ENCODE measurements around the gene FRYL. TPM values are rescaled to one million over a fixed set of nuclear protein-coding genes. Genes with fewer than 3 reads are reported as not detected.

Gene FRYL
- total RNA-seq, 1 donor from 2014 or later, result 65.5 TPM

DNA sequence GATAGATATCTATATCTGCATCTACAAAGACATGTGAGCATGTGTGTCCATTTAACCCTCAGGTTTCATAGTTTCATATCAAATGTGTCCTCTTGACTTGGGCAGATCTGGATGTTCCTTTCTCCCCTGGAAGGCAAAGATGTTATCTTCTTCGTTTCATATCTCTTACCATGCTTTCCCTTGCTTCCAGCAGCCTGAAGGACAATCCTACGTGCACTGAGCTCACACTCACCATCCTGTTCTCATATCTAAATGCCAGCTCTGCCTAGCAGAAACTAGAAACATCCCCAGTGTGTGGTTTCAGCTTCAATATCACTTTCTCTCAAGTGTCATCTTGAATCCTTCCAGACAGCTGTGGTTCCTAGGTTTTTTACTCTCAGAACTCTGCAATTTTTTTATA lies 223.8 kb downstream of the FRYL start:
- no peak for DNase-seq (ENCODE audit: low spot score, unreplicated experiment)
- Mint-ChIP-seq H3K27ac (no peak overlapping the region), H3K4me3 (ENCODE audit: low read depth) (no peak overlapping the region), H3K4me1 (ENCODE audit: low read depth) (peaks cover 2% of the 10 kb centered on the region), H3K9me3 (ENCODE audit: low read depth) (peaks cover 6% of the 10 kb centered on the region), H3K36me3 (ENCODE audit: insufficient read depth) (peaks cover 39% of the 10 kb centered on the region), H3K27me3 (no peaks in the 10 kb centered on the region)
- TF ChIP-seq CTCF (IDR thresholded peaks at IDR 0.05; ENCODE audit: unreplicated experiment), result no peak

DNA sequence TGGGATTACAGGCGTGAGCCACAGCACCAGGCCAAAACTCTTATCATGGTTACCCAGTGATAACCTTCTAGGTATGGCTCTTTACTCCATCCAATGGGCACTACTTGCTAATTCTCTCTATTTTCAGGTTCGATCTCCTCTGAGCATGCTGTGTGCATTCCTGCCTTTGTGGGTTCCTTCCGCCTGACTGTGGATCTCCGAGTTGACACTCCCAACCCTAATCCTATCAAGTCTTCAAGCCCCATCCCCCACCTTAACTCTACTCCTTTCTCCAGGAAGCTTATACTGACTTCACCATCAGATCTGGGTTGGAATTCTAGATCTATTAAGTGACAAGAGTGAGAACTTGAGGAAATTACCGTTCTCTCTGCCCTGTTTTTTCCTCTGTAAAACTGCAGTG lies 225.5 kb downstream of the FRYL start:
- Mint-ChIP-seq H3K27ac (no peak overlapping the region), H3K4me1 (ENCODE audit: low read depth) (peaks cover 2% of the 10 kb centered on the region), H3K27me3 (no peaks in the 10 kb centered on the region), H3K36me3 (ENCODE audit: insufficient read depth) (peaks cover 33% of the 10 kb centered on the region), H3K4me3 (ENCODE audit: low read depth) (no peak overlapping the region), H3K9me3 (ENCODE audit: low read depth) (peaks cover 6% of the 10 kb centered on the region)
- DNase-seq (ENCODE audit: low spot score, unreplicated experiment), result no peak
- no peak for TF ChIP-seq CTCF (IDR thresholded peaks at IDR 0.05; ENCODE audit: unreplicated experiment)

GRCh38 chr4:48553720-48554119 lies 226.4 kb downstream of the FRYL start:
- H3K36me3 Mint-ChIP-seq (ENCODE audit: insufficient read depth), result peaks cover 31% of the 10 kb centered on the region
- H3K9me3 Mint-ChIP-seq (ENCODE audit: low read depth), result peaks cover 4% of the 10 kb centered on the region
- no peak overlapping the region for H3K4me3 Mint-ChIP-seq (ENCODE audit: low read depth)
- H3K4me1 Mint-ChIP-seq (ENCODE audit: low read depth), result peaks cover 2% of the 10 kb centered on the region
- H3K27ac Mint-ChIP-seq, result no peak overlapping the region
- DNase-seq (ENCODE audit: low spot score, unreplicated experiment), result no peak
- TF ChIP-seq CTCF (IDR thresholded peaks at IDR 0.05; ENCODE audit: unreplicated experiment), result no peak
- H3K27me3 Mint-ChIP-seq, result no peaks in the 10 kb centered on the region

DNA sequence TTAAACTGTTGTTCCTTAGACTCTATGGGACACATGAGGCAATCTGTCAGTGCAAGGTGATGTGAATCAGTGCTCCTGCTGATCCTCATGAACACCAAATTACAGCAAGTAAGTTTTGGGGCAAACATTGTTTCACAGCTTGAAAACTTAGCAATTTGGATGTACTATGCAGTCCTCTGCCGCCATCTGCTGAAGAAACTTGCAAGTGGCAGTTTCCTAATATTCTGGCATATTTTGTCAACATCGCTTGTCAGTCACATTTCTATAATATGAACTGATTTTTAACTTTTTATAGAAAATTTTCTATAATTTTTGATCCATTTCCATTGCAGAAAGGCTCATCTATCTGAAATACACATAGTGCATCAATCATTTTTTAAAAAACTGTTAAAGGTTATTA lies 233.7 kb downstream of the FRYL start:
- TF ChIP-seq CTCF (IDR thresholded peaks at IDR 0.05; ENCODE audit: unreplicated experiment), result peak; percentile 77
- no peaks in the 10 kb centered on the region for H3K4me1 Mint-ChIP-seq (ENCODE audit: low read depth)
- no peak overlapping the region for H3K27ac Mint-ChIP-seq
- DNase-seq (ENCODE audit: low spot score, unreplicated experiment), result no peak
- H3K4me3 Mint-ChIP-seq (ENCODE audit: low read depth), result no peak overlapping the region
- no peaks in the 10 kb centered on the region for H3K9me3 Mint-ChIP-seq (ENCODE audit: low read depth)
- peaks cover 15% of the 10 kb centered on the region for H3K36me3 Mint-ChIP-seq (ENCODE audit: insufficient read depth)
- no peaks in the 10 kb centered on the region for H3K27me3 Mint-ChIP-seq

DNA sequence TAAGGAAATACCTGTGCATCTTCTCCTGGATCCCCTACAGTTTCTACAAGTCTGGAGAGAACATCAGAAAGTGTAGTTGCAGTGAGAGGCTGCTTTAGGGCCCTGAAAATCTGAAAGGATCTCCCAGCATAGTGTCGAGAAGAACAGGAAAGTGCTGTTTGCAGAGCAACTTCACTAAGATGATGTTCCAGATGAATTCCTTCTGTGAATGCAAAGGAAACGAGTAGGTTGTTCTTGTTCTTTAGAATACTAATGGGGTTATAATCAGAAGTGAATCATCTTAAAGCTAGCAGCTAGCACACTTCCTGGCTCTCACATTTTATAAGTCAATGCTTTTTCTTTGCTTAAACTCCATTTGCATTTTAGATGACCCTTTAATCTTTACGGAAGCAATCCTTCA lies 236.3 kb downstream of the FRYL start:
- peaks cover 13% of the 10 kb centered on the region for H3K36me3 Mint-ChIP-seq (ENCODE audit: insufficient read depth)

More for the DNA sequence above, 236.3 kb downstream of the FRYL start:
- H3K27ac Mint-ChIP-seq, result no peak overlapping the region
- peaks cover 7% of the 10 kb centered on the region for H3K4me1 Mint-ChIP-seq (ENCODE audit: low read depth)
- H3K4me3 Mint-ChIP-seq (ENCODE audit: low read depth), result no peak overlapping the region
- no peak for TF ChIP-seq CTCF (IDR thresholded peaks at IDR 0.05; ENCODE audit: unreplicated experiment)
- no peak for DNase-seq (ENCODE audit: low spot score, unreplicated experiment)
- H3K27me3 Mint-ChIP-seq, result no peaks in the 10 kb centered on the region
- H3K9me3 Mint-ChIP-seq (ENCODE audit: low read depth), result no peaks in the 10 kb centered on the region
